ENCODE results near the gene ADSS1.

- TF ChIP-seq CTCF (conservative IDR thresholded peaks at IDR 0.05; ENCODE audit: low read depth, low read length) = no peak
- TF ChIP-seq EZH2 (IDR thresholded peaks at IDR 0.05; ENCODE audit: borderline replicate concordance, low read depth, low read length, poor library complexity, severe bottlenecking) = no peak
These were observed 9.1 kb downstream of the ADSS1 start for GRCh38 chr14:104732931-104733681.
